Left ventricle myocardium inferior (tissue), 1 donor: ENCODE data around the gene KCNJ12. TPM values are rescaled to one million over a fixed set of nuclear protein-coding genes. Genes with fewer than 3 reads are reported as not detected.

Source experiments
- DNase-seq: peaks from one replicate; pipeline ENCODE4 v3.0.0-alpha.2; 2020
- H3K27ac ChIP-seq: fragments of 200-600 bp; replicated peaks from 2 replicates; pipeline ENCODE4 v1.8.0; 2021
- H3K27me3 ChIP-seq: fragments of 200-600 bp; 2 replicates; pipeline ENCODE4 v1.8.0; 2021; ENCODE audit warnings: low read depth
- H3K36me3 ChIP-seq: fragments of 200-600 bp; 2 replicates; pipeline ENCODE4 v1.8.0; 2021
- H3K4me1 ChIP-seq: fragments of 200-600 bp; 2 replicates; pipeline ENCODE4 v1.8.0; 2021
- H3K4me3 ChIP-seq: fragments of 200-600 bp; 2 replicates; pipeline ENCODE4 v1.8.0; 2021; ENCODE audit warnings: mild to moderate bottlenecking, moderate library complexity
- H3K9me3 ChIP-seq: fragments of 200-600 bp; replicated peaks from 2 replicates; pipeline ENCODE4 v1.8.0; 2021
- CTCF ChIP-seq: fragments of 200-600 bp; IDR thresholded peaks from 2 replicates; pipeline ENCODE4 v1.8.0; 2021; ENCODE audit warnings: antibody characterized with exemption, mild to moderate bottlenecking, borderline replicate concordance
- intact Hi-C: fragments of 100-400 bp; cut with micrococcal nuclease; formaldehyde crosslinking; loops from one replicate; pipeline ENCODE4 v1.11.0; 2022
- total RNA-seq: library from RNA; stranded (reverse); fragmentation: NEBNext Ultra II Directional; extraction: Animal tissue kit (Norgen Biotek cat#: 25700); gene quantifications from one replicate; pipeline ENCODE4 v1.2.1, GENCODE V29; 2021
- donor health status: DM: no; HTN: yes; CAD: no; lungs with severe emphysema.

Gene KCNJ12
- total RNA-seq, 1 donor from 2014 or later: 12.3 TPM

- peaks cover 14% of the 10 kb centered on the region for H3K27me3 ChIP-seq
- TF ChIP-seq CTCF: no peak
- H3K9me3 ChIP-seq: no peaks in the 10 kb centered on the region
- intact Hi-C loops: loop anchor here (5.0 to 10.0 kb wide), 2 partner anchors 54 to 173 kb away; partner anchors contain the start of gene MAP2K3
- H3K4me3 ChIP-seq: no peak overlapping the region
- H3K27ac ChIP-seq: no peak overlapping the region
- no peaks in the 10 kb centered on the region for H3K36me3 ChIP-seq
- no peak for DNase-seq
- H3K4me1 ChIP-seq: peaks cover 10% of the 10 kb centered on the region
Observed at GRCh38 chr17:21458054-21458453, 81.9 kb downstream of the KCNJ12 start.

DNA sequence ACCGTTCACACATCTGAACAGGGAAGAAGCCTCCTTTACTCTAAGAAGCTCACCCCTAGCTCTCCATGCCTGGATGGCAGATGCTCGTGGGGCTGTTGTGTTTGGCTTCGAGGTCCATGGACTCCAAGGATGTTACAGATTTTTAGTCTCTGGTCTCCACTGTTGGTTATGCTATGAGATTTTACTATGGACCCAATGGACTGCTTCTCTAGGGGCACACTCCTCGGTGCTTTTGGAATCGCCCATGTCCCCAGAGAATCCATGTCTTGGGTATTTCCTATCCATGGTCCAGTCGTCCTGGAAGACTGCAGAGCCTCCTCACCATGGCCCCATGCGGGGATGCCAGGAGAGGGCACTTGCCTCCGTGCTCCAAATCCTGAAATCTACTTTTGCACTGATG, 83.4 kb downstream of the KCNJ12 start:
- no peaks in the 10 kb centered on the region for H3K36me3 ChIP-seq
- no peak overlapping the region for H3K4me3 ChIP-seq
- peaks cover 19% of the 10 kb centered on the region for H3K4me1 ChIP-seq
- no peaks in the 10 kb centered on the region for H3K9me3 ChIP-seq
- intact Hi-C loops: loop anchor here (5.0 to 10.0 kb wide), 2 partner anchors 53 to 175 kb away; partner anchors contain the start of gene MAP2K3
- H3K27me3 ChIP-seq: peaks cover 25% of the 10 kb centered on the region
- no peak overlapping the region for H3K27ac ChIP-seq
- TF ChIP-seq CTCF: no peak
- DNase-seq: no peak

GRCh38 chr17:21460358-21460757, 84.2 kb downstream of the KCNJ12 start:
- no peak for DNase-seq
- TF ChIP-seq CTCF: no peak
- H3K9me3 ChIP-seq: no peaks in the 10 kb centered on the region
- no peak overlapping the region for H3K4me3 ChIP-seq
- peaks cover 25% of the 10 kb centered on the region for H3K27me3 ChIP-seq
- H3K27ac ChIP-seq: no peak overlapping the region
- H3K36me3 ChIP-seq: no peaks in the 10 kb centered on the region
- intact Hi-C loops: no loop called here
- peaks cover 19% of the 10 kb centered on the region for H3K4me1 ChIP-seq

GRCh38 chr17:21462237-21462636, 86.1 kb downstream of the KCNJ12 start:
- H3K4me3 ChIP-seq: no peak overlapping the region
- intact Hi-C loops: no loop called here
- TF ChIP-seq CTCF: no peak
- H3K27ac ChIP-seq: no peak overlapping the region
- DNase-seq: no peak
- no peaks in the 10 kb centered on the region for H3K36me3 ChIP-seq
- no peaks in the 10 kb centered on the region for H3K9me3 ChIP-seq
- peaks cover 13% of the 10 kb centered on the region for H3K4me1 ChIP-seq
- H3K27me3 ChIP-seq: peaks cover 25% of the 10 kb centered on the region

DNA sequence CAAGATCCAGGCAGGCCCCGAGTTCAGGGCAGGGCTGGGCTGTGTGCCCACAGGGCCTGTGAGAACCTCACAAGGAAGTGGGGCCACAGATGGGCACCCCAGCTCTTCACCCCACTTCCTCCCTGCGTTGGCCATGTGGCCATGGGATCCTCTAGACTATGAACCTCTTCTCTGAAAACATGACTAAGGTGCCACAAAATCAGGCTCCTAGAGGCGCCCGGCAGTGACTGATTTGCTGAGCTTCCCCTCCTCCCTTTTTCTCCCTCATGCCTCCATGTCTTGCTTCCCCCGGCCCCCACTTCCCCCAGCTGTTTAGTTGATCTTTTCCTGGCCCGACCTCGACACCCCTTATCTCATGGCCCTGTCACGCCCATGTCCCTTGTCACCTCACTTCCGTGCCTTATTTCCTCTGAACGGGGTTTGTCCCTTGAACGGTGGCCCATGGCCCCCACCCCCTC, 87.1 kb downstream of the KCNJ12 start:
- no peaks in the 10 kb centered on the region for H3K36me3 ChIP-seq
- no peak overlapping the region for H3K27ac ChIP-seq
- H3K9me3 ChIP-seq: no peaks in the 10 kb centered on the region
- peaks cover 25% of the 10 kb centered on the region for H3K27me3 ChIP-seq
- intact Hi-C loops: no loop called here
- no peak for TF ChIP-seq CTCF
- no peak for DNase-seq
- peak overlapping the region; percentile 47 for H3K4me3 ChIP-seq
- H3K4me1 ChIP-seq: peaks cover 11% of the 10 kb centered on the region
